HepG2 (cell line): ENCODE results near the gene COLGALT1. TPM values are rescaled to one million over a fixed set of nuclear protein-coding genes. Genes with fewer than 3 reads are reported as not detected.

Experiments used
- CENPBD1 ChIP-seq: sonication (generic); formaldehyde crosslinking; IDR thresholded peaks from 2 replicates; pipeline ENCODE4 v1.8.0; 2022; ENCODE audit warnings: missing genetic modification reagents, low read depth, mild to moderate bottlenecking, borderline replicate concordance
- ELF4 ChIP-seq: sonication (generic); formaldehyde crosslinking; IDR thresholded peaks from 2 replicates; pipeline ENCODE4 v1.5.0; 2020; ENCODE audit warnings: missing genetic modification reagents, mild to moderate bottlenecking, moderate library complexity, borderline replicate concordance
- FLYWCH1 ChIP-seq: sonication (generic); formaldehyde crosslinking; IDR thresholded peaks from 2 replicates; pipeline ENCODE4 v1.8.1; 2023; ENCODE audit warnings: mild to moderate bottlenecking, missing genetic modification reagents
- GATA4 ChIP-seq: sonication (generic); IDR thresholded peaks from 2 replicates; pipeline ENCODE4 v1.6.1; 2016; ENCODE audit warnings: antibody characterized with exemption, low read depth, borderline replicate concordance
- HNRNPUL1 ChIP-seq: fragments of 200-400 bp; formaldehyde crosslinking; IDR thresholded peaks from 2 replicates; pipeline ENCODE4 v1.6.1; 2017; ENCODE audit warnings: low read depth, mild to moderate bottlenecking, low read length, moderate library complexity
- JUNB ChIP-seq: sonication (generic); formaldehyde crosslinking; IDR thresholded peaks from 2 replicates; pipeline ENCODE4 v1.8.0; 2022; ENCODE audit warnings: missing genetic modification reagents, mild to moderate bottlenecking, borderline replicate concordance
- MATR3 ChIP-seq: sonication (generic); formaldehyde crosslinking; IDR thresholded peaks from 2 replicates; pipeline ENCODE4 v1.4.0; 2020; ENCODE audit warnings: missing genetic modification reagents
- MTA1 ChIP-seq: sonication (generic); formaldehyde crosslinking; IDR thresholded peaks from 2 replicates; pipeline ENCODE4 v1.4.0; 2020; ENCODE audit warnings: missing genetic modification reagents, mild to moderate bottlenecking, borderline replicate concordance
- NFAT5 ChIP-seq: sonication (generic); formaldehyde crosslinking; IDR thresholded peaks from 2 replicates; pipeline ENCODE4 v1.4.0; 2020; ENCODE audit warnings: missing genetic modification reagents
- NFATC3 ChIP-seq: sonication (generic); formaldehyde crosslinking; IDR thresholded peaks from 2 replicates; pipeline ENCODE4 v1.5.1; 2020; ENCODE audit warnings: mild to moderate bottlenecking, missing genetic modification reagents
- NR1H2 ChIP-seq: sonication (generic); formaldehyde crosslinking; IDR thresholded peaks from 2 replicates; pipeline ENCODE4 v1.8.1; 2022; ENCODE audit warnings: low read depth, missing genetic modification reagents, borderline replicate concordance
- NR2C2 ChIP-seq: sonication (generic); formaldehyde crosslinking; IDR thresholded peaks from 2 replicates; pipeline ENCODE4 v1.4.0; 2020; ENCODE audit warnings: missing genetic modification reagents, mild to moderate bottlenecking, moderate library complexity, borderline replicate concordance
- RAD21 ChIP-seq: fragments of 450-650 bp; formaldehyde crosslinking; IDR thresholded peaks from 2 replicates; pipeline ENCODE4 v1.5.0; 2020; ENCODE audit warnings: mild to moderate bottlenecking
- SIN3B ChIP-seq: fragments of 150-350 bp; IDR thresholded peaks from 2 replicates; pipeline ENCODE4 v1.6.1; 2014; ENCODE audit warnings: low read length
- SRY ChIP-seq: sonication (generic); formaldehyde crosslinking; IDR thresholded peaks from 2 replicates; pipeline ENCODE4 v1.8.0; 2022; ENCODE audit warnings: mild to moderate bottlenecking, missing genetic modification reagents
- YEATS4 ChIP-seq: sonication (generic); formaldehyde crosslinking; IDR thresholded peaks from 2 replicates; pipeline ENCODE4 v1.4.0; 2020; ENCODE audit warnings: missing genetic modification reagents, borderline replicate concordance
- YY1 ChIP-seq: IDR thresholded peaks from 2 replicates; pipeline ENCODE4 v1.6.1; 2011; ENCODE audit warnings: low read length, low read depth, moderate library complexity, mild to moderate bottlenecking; ENCODE audit not compliant: insufficient read depth, insufficient replicate concordance
- ZBTB38 ChIP-seq: sonication (generic); formaldehyde crosslinking; IDR thresholded peaks from 2 replicates; pipeline ENCODE4 v1.5.1; 2020; ENCODE audit warnings: mild to moderate bottlenecking, missing genetic modification reagents
- ZMAT3 ChIP-seq: sonication (generic); formaldehyde crosslinking; conservative IDR thresholded peaks from 2 replicates; pipeline ENCODE4 v1.7.0; 2021; ENCODE audit warnings: missing genetic modification reagents
- ZNF569 ChIP-seq: sonication (generic); formaldehyde crosslinking; IDR thresholded peaks from 2 replicates; pipeline ENCODE4 v1.5.0; 2020; ENCODE audit warnings: mild to moderate bottlenecking, missing genetic modification reagents, moderate library complexity, borderline replicate concordance
- ZNF615 ChIP-seq: sonication (generic); formaldehyde crosslinking; IDR thresholded peaks from 2 replicates; pipeline ENCODE4 v1.5.0; 2020; ENCODE audit warnings: mild to moderate bottlenecking, missing genetic modification reagents, borderline replicate concordance
- ZNF7 ChIP-seq: IDR thresholded peaks from 2 replicates; pipeline ENCODE4 v1.6.1; 2016; ENCODE audit warnings: missing biosample characterization, missing genetic modification reagents
- ZNF720 ChIP-seq: sonication (generic); formaldehyde crosslinking; IDR thresholded peaks from 2 replicates; pipeline ENCODE4 v1.4.0; 2020; ENCODE audit warnings: missing genetic modification reagents
- ZNF746 ChIP-seq: sonication (generic); formaldehyde crosslinking; IDR thresholded peaks from 2 replicates; pipeline ENCODE4 v1.8.0; 2022; ENCODE audit warnings: mild to moderate bottlenecking, missing genetic modification reagents
- ZSCAN30 ChIP-seq: sonication (generic); formaldehyde crosslinking; IDR thresholded peaks from 2 replicates; pipeline ENCODE4 v1.5.0; 2020; ENCODE audit warnings: mild to moderate bottlenecking, missing genetic modification reagents
- polyA plus RNA-seq, 8 experiments: library from polyadenylated mRNA; depleted of rRNA in 3 of 8; stranded (reverse) in 7 of 8; unstranded in 1 of 8; fragments of >200 nt; fragmentation: Illumina TruSeq in 4 of 8; extraction: Trizol in 4 of 8; gene quantifications; 2 replicates each; pipeline versions ENCODE4 v1.2.1 to v1.2.3, GENCODE V29; 2011 to 2016; ENCODE audit warnings: low read depth in 4 of 8, missing spikeins in 1 of 8, mixed read lengths in 1 of 8; ENCODE audit not compliant: insufficient read depth in 1 of 8
- total RNA-seq, 5 experiments: library from RNA; depleted of rRNA; stranded (reverse); fragments of >200 nt; fragmentation: Illumina TruSeq; extraction: Trizol; gene quantifications; 2 replicates each; pipeline ENCODE4 v1.2.3, GENCODE V29; 2016; ENCODE audit warnings: low read depth in 1 of 5

COLGALT1 gene
- total and polyA plus RNA-seq, 2 of the 13 experiments (the other 11 are each of a cell fraction or from before 2014, with no cell fraction given) = 58.0 to 211 TPM

DNA sequence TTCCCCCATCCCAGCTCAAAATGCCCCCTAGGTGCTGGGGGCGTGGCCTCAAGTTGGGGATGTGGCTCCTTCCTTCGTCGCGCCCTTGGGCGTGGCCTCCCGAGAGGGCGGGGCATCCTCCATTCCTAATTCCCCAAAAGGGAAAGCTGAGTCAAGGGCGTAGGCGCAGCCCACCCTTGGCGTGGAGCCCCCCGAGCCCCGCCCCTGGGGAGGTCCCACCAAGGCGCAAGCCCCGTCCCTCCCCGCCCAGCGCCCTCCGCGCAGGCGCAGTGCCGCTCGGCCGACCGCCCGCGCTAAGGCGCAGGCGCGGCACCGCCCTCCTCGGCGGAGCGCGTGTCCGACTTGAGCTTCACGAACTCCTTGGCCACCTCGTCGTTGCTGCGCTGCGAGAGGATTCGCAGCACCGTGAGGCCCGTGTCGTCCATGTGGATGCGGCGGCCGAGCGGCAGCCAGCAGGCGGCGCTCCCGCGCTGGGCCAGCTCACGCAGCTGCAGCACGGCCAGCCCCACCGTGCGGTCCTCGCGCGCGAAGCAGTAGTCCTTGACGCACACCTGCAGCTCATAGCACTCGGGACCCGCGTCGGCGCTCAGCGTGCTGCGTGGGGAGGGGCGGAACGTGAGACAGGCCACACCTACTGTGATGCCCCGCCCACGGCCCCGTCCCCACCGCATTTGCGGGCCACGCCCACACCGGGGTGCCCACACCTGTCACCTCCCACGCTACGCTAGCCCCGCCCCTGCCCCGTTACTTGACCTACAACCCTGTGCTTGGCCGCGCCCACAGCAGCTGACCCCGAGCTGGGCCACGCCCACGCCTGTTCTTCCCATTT, 50.5 kb downstream of the COLGALT1 start (continued):
- TF ChIP-seq MATR3 = no peak
- TF ChIP-seq ZNF720 (CRISPR knock-in tag) = peak; percentile 64; the same call in 1 of the 2 replicates
- TF ChIP-seq CENPBD1 (CRISPR knock-in tag) = no peak; the same call in 1 of the 2 replicates
- TF ChIP-seq RAD21 (CRISPR knock-in tag) = peak; percentile 87
- TF ChIP-seq ELF4 (CRISPR knock-in tag) = no peak
- no peak for TF ChIP-seq HNRNPUL1
- peak; percentile 88 for TF ChIP-seq JUNB (CRISPR knock-in tag)
- peak; percentile 38 for TF ChIP-seq YY1
- TF ChIP-seq NR1H2 (CRISPR knock-in tag) = peak; percentile 98
- TF ChIP-seq YEATS4 (CRISPR knock-in tag) = peak; percentile 100
- TF ChIP-seq ZNF615 = no peak; the same call in 1 of the 2 replicates
- peak; percentile 100 for TF ChIP-seq ZMAT3
- peak; percentile 97; the same call in 1 of the 2 replicates for TF ChIP-seq NFATC3
- TF ChIP-seq ZSCAN30 = no peak
- 0 out of 2 replicates have a peak, but pooled peaks have one; percentile 46 for TF ChIP-seq ZNF7 (CRISPR knock-in tag)
- TF ChIP-seq ZNF569 (CRISPR knock-in tag) = peak; percentile 50; the same call in 1 of the 2 replicates
- TF ChIP-seq ZNF746 (CRISPR knock-in tag) = peak; percentile 61; the same call in 1 of the 2 replicates
- peak; percentile 89 for TF ChIP-seq NR2C2 (CRISPR knock-in tag)
- no peak for TF ChIP-seq GATA4
- peak; percentile 99 for TF ChIP-seq NFAT5
- peak; percentile 98 for TF ChIP-seq ZBTB38 (CRISPR knock-in tag)
- no peak for TF ChIP-seq SIN3B
- TF ChIP-seq FLYWCH1 (CRISPR knock-in tag) = peak; percentile 55
- TF ChIP-seq MTA1 (CRISPR knock-in tag) = peak; percentile 87
- TF ChIP-seq SRY (CRISPR knock-in tag) = peak; percentile 99
